Breast epithelium (tissue), 3 donors: Measurements from ENCODE around the gene ATRNL1.

ENCODE experiments used
- POLR2A ChIP-seq: fragments of 450-650 bp; IDR thresholded peaks from one replicate; pipeline ENCODE4 v1.6.1; 2016; ENCODE audit warnings: antibody characterized with exemption, mild to moderate bottlenecking, moderate library complexity
- POLR2AphosphoS5 ChIP-seq, 3 donors: sonication (generic); formaldehyde crosslinking; IDR thresholded peaks; one replicate each; pipeline ENCODE4 v1.6.1; 2017; ENCODE audit warnings: antibody characterized with exemption in 3 of 3
- TF ChIP-seq, protein P1 (sequence below), 3 donors: fragments of 450-650 bp; IDR thresholded peaks; one replicate each; pipeline ENCODE4 v1.5.1; 2016 to 2017; ENCODE audit warnings: antibody characterized with exemption in 3 of 3, mild to moderate bottlenecking in 3 of 3, moderate library complexity in 3 of 3

DNA sequence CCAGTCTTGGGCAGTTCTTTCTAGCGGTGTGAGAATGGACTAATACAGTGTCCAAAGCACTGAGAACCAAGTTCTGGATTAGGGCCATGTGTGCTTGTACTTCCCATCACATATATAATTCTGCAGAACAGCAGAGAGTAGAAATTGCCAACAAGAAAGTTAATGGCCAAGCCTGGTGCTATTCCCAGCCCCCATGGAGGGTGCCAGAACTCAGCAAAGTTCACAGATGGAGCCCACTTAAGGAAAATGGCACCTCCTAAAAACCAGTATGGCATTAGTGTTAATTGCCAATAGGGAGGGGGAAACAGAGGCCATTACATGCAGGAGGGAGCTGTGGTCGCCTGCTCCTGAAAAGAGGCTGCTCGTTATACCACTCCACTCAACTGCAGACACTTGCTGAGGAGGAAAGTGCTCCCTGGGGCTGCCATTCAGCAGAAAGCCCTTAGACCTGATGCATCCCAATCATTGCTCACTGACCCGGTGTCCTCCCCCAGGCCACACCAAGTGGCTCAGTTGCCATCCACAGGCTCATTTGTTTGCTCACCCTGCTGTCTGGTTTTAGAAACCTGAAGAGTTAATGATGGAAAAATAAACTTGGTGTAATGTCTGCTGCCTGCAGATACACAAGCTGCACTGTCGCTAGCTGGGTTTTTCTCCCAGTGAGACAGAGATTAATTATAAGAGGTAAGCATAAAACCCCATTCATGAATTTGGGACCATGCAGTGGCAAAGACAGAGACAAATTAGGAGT lies 899.2 kb downstream of the ATRNL1 start:
- TF ChIP-seq, protein P1, sequence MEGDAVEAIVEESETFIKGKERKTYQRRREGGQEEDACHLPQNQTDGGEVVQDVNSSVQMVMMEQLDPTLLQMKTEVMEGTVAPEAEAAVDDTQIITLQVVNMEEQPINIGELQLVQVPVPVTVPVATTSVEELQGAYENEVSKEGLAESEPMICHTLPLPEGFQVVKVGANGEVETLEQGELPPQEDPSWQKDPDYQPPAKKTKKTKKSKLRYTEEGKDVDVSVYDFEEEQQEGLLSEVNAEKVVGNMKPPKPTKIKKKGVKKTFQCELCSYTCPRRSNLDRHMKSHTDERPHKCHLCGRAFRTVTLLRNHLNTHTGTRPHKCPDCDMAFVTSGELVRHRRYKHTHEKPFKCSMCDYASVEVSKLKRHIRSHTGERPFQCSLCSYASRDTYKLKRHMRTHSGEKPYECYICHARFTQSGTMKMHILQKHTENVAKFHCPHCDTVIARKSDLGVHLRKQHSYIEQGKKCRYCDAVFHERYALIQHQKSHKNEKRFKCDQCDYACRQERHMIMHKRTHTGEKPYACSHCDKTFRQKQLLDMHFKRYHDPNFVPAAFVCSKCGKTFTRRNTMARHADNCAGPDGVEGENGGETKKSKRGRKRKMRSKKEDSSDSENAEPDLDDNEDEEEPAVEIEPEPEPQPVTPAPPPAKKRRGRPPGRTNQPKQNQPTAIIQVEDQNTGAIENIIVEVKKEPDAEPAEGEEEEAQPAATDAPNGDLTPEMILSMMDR (IDR thresholded peaks at IDR 0.05), result no peak
- TF ChIP-seq POLR2A (no peak), POLR2AphosphoS5 (IDR thresholded peaks at IDR 0.05) (no peak)
